ENCODE measurements around the gene PLXNB2. TPM values are rescaled to one million over a fixed set of nuclear protein-coding genes. Genes with fewer than 3 reads are reported as not detected.
A peak's percentile ranks its signal among the peaks of the same experiment; 100 is the strongest.

Gene PLXNB2
- total RNA-seq, 1 donor from 2014 or later = 180 TPM

GRCh38 chr22:50310949-50311444 lies 3.6 kb upstream of the PLXNB2 start:
- intact Hi-C loops (cut with DNase I) = no loop called here
- TF ChIP-seq POLR2A (IDR thresholded peaks at IDR 0.05) (no peak), POLR2AphosphoS5 (IDR thresholded peaks at IDR 0.05; ENCODE audit: insufficient read depth in 1 of 2, low read depth in 1 of 2) (no peak)
- TF ChIP-seq, protein P1, sequence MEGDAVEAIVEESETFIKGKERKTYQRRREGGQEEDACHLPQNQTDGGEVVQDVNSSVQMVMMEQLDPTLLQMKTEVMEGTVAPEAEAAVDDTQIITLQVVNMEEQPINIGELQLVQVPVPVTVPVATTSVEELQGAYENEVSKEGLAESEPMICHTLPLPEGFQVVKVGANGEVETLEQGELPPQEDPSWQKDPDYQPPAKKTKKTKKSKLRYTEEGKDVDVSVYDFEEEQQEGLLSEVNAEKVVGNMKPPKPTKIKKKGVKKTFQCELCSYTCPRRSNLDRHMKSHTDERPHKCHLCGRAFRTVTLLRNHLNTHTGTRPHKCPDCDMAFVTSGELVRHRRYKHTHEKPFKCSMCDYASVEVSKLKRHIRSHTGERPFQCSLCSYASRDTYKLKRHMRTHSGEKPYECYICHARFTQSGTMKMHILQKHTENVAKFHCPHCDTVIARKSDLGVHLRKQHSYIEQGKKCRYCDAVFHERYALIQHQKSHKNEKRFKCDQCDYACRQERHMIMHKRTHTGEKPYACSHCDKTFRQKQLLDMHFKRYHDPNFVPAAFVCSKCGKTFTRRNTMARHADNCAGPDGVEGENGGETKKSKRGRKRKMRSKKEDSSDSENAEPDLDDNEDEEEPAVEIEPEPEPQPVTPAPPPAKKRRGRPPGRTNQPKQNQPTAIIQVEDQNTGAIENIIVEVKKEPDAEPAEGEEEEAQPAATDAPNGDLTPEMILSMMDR (IDR thresholded peaks at IDR 0.05) = no peak
- H3K27ac ChIP-seq = no peak overlapping the region
- no peaks in the 10 kb centered on the region for H3K27me3 ChIP-seq
- no peak overlapping the region for H3K4me3 ChIP-seq
- H3K4me1 ChIP-seq = peaks cover 19% of the 10 kb centered on the region
- DNase-seq (ENCODE audit: extremely low spot score in 2 of 2) = no peak
- no peaks in the 10 kb centered on the region for H3K9me3 ChIP-seq
- H3K36me3 ChIP-seq = no peaks in the 10 kb centered on the region

- no peaks in the 10 kb centered on the region for H3K9me3 ChIP-seq
- DNase-seq (ENCODE audit: extremely low spot score in 2 of 2) = no peak
- no peak overlapping the region for H3K4me3 ChIP-seq
- no peaks in the 10 kb centered on the region for H3K27me3 ChIP-seq
- H3K27ac ChIP-seq = no peak overlapping the region
- intact Hi-C loops (cut with DNase I) = no loop called here
- TF ChIP-seq, protein P1 (IDR thresholded peaks at IDR 0.05) = no peak
- TF ChIP-seq POLR2AphosphoS5 (IDR thresholded peaks at IDR 0.05; ENCODE audit: insufficient read depth in 1 of 2, low read depth in 1 of 2) (no peak), POLR2A (IDR thresholded peaks at IDR 0.05) (no peak)
- no peaks in the 10 kb centered on the region for H3K36me3 ChIP-seq
- peaks cover 26% of the 10 kb centered on the region for H3K4me1 ChIP-seq
Measured at GRCh38 chr22:50310031-50310722, 2.7 kb upstream of the PLXNB2 start.

GRCh38 chr22:50309601-50309991 lies 2.1 kb upstream of the PLXNB2 start:
- Histone ChIP-seq H3K27ac (peak overlapping the region; percentile 88), H3K4me1 (peaks cover 32% of the 10 kb centered on the region), H3K4me3 (no peak overlapping the region), H3K36me3 (no peaks in the 10 kb centered on the region), H3K9me3 (no peaks in the 10 kb centered on the region), H3K27me3 (no peaks in the 10 kb centered on the region)
- TF ChIP-seq, protein P1 (IDR thresholded peaks at IDR 0.05) = no peak
- TF ChIP-seq POLR2AphosphoS5 (IDR thresholded peaks at IDR 0.05; ENCODE audit: insufficient read depth in 1 of 2, low read depth in 1 of 2) = no peak
- no peak for TF ChIP-seq POLR2A (IDR thresholded peaks at IDR 0.05)
- DNase-seq (ENCODE audit: extremely low spot score in 2 of 2) = no peak
- intact Hi-C loops (cut with DNase I) = no loop called here

DNA sequence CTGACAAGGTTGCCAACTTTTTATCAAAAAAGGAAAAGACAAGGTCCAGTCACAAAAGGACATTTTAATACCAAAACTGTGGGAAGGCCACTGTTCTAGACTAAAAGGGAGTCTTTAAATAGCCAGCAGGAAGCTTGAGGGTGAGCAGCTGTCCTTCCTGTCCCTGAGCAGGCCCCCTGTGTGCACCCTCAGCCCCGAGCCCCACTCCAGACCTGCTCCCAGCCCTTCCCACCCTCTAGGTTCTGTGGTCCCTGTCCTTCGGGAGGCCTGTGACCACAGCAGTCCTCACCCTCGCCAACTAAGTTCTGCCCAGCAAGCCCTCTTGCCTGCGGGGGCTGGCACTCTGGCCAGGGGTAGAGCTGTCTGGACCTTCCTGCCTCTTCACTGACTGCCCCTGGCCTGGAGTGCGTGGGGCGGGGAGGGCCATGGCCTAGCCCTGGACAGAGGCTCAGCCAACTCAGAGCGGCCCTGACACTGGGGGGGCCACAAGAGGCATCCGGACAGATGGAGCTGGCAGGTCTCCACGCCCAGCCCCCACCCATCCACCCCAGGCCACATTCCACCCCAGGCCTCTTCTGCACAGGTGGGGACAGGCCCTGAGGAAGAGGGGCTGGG lies 1.6 kb upstream of the PLXNB2 start:
- intact Hi-C loops (cut with DNase I) = no loop called here
- Histone ChIP-seq H3K27ac (peak overlapping the region; percentile 88), H3K9me3 (no peaks in the 10 kb centered on the region), H3K4me1 (peaks cover 37% of the 10 kb centered on the region), H3K4me3 (no peak overlapping the region), H3K27me3 (no peaks in the 10 kb centered on the region), H3K36me3 (no peaks in the 10 kb centered on the region)
- TF ChIP-seq POLR2AphosphoS5 (IDR thresholded peaks at IDR 0.05; ENCODE audit: insufficient read depth in 1 of 2, low read depth in 1 of 2) (no peak), POLR2A (IDR thresholded peaks at IDR 0.05) (no peak)
- TF ChIP-seq, protein P1 (IDR thresholded peaks at IDR 0.05) = no peak
- DNase-seq (ENCODE audit: extremely low spot score in 2 of 2) = no peak

DNA sequence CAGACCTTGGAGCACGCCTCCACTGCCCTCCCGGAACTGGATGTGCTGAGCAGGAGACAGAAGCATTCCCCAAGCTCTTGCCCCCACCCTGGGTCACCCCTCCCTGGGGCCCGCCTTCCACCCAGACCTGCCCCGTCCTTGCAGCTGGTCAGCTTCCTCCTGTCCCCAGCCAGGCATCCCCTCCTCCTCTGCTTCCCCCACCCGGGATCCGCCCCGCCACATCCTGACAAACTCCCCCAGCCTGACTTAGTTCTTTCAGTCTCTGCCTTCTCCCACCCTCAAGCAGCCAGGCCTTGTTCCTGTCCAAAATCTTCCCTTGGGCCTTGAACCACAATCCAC lies 1.1 kb upstream of the PLXNB2 start:
- H3K36me3 ChIP-seq = no peaks in the 10 kb centered on the region
- H3K4me1 ChIP-seq = peaks cover 42% of the 10 kb centered on the region
- no peaks in the 10 kb centered on the region for H3K9me3 ChIP-seq
- TF ChIP-seq POLR2AphosphoS5 (IDR thresholded peaks at IDR 0.05; ENCODE audit: insufficient read depth in 1 of 2, low read depth in 1 of 2) = peak in 1 of 2 donors; percentile 65
- TF ChIP-seq, protein P1 (IDR thresholded peaks at IDR 0.05) = no peak
- H3K27ac ChIP-seq = peak overlapping the region; percentile 88
- no peaks in the 10 kb centered on the region for H3K27me3 ChIP-seq
- intact Hi-C loops (cut with DNase I) = no loop called here
- DNase-seq (ENCODE audit: extremely low spot score in 2 of 2) = no peak
- H3K4me3 ChIP-seq = peak overlapping the region; percentile 3 to 24

Measured in vagina (tissue), 2 donors.